Suprapubic skin (tissue), 3 donors: ENCODE measurements around the gene ATP5IF1.

Source experiments
- CTCF ChIP-seq, 2 donors: fragments of 200-600 bp in 1 of 2; fragments of 450-650 bp in 1 of 2; sonication (generic) in 1 of 2; IDR thresholded peaks; one replicate each; pipeline ENCODE4 v1.5.1; 2016 to 2019; ENCODE audit warnings: antibody characterized with exemption in 2 of 2, mild to moderate bottlenecking in 1 of 2, moderate library complexity in 1 of 2
- POLR2A ChIP-seq, 2 donors: fragments of 450-650 bp; IDR thresholded peaks; one replicate each; pipeline ENCODE4 v1.6.1; 2017; ENCODE audit warnings: antibody characterized with exemption in 2 of 2, mild to moderate bottlenecking in 2 of 2, moderate library complexity in 2 of 2

GRCh38 chr1:28266920-28267322 lies 31.0 kb downstream of the ATP5IF1 start:
- TF ChIP-seq CTCF (IDR thresholded peaks at IDR 0.05) (no peak), POLR2A (IDR thresholded peaks at IDR 0.05) (no peak)
